ENCODE results near the gene DYNC1I1. TPM values are rescaled to one million over a fixed set of nuclear protein-coding genes. Genes with fewer than 3 reads are reported as not detected.

The DYNC1I1 gene
- total RNA-seq: not detected
- total RNA-seq (2013): 0.32 TPM

- intact Hi-C loops (cut with micrococcal nuclease): no loop called here
- TF ChIP-seq, protein P1, sequence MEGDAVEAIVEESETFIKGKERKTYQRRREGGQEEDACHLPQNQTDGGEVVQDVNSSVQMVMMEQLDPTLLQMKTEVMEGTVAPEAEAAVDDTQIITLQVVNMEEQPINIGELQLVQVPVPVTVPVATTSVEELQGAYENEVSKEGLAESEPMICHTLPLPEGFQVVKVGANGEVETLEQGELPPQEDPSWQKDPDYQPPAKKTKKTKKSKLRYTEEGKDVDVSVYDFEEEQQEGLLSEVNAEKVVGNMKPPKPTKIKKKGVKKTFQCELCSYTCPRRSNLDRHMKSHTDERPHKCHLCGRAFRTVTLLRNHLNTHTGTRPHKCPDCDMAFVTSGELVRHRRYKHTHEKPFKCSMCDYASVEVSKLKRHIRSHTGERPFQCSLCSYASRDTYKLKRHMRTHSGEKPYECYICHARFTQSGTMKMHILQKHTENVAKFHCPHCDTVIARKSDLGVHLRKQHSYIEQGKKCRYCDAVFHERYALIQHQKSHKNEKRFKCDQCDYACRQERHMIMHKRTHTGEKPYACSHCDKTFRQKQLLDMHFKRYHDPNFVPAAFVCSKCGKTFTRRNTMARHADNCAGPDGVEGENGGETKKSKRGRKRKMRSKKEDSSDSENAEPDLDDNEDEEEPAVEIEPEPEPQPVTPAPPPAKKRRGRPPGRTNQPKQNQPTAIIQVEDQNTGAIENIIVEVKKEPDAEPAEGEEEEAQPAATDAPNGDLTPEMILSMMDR (IDR thresholded peaks at IDR 0.05): no peak
- Mint-ChIP-seq H3K4me1 (peaks cover 0 to 10% of the 10 kb centered on the region in 2 donors), H3K9me3 (no peaks in the 10 kb centered on the region), H3K27ac (no peak within 1 kb of the TSS), H3K36me3 (no peaks in the 10 kb centered on the region), H3K27me3 (ENCODE audit: low read depth in 2 of 2) (peaks cover 0 to 15% of the 10 kb centered on the region in 2 donors), H3K4me3 (peak within 1 kb of the TSS; percentile 90)
- Histone ChIP-seq H3K27me3 (ENCODE audit: control insufficient read depth, insufficient read depth, low read length) (peaks cover 5% of the 10 kb centered on the region), H3K9me3 (ENCODE audit: control insufficient read depth, insufficient read depth, low read length) (no peaks in the 10 kb centered on the region), H3K27ac (ENCODE audit: low read length) (no peak within 1 kb of the TSS), H3K4me3 (ENCODE audit: low read length) (no peak within 1 kb of the TSS), H3K4me1 (ENCODE audit: control insufficient read depth, insufficient read depth, low read length) (no peaks in the 10 kb centered on the region), H3K36me3 (ENCODE audit: control insufficient read depth, insufficient read depth, low read length) (no peaks in the 10 kb centered on the region)
- peak in 1 of 2 donors; percentile 9 for DNase-seq
- peak; percentile 26 to 80 (median 64) for ATAC-seq
- WGBS (ENCODE audit: insufficient coverage): under 1% methylated on average over 49 of the region's 49 CpGs
Measured at GRCh38 chr7:95772298-95772770, at the start of gene DYNC1I1. Gene DYNC1I1 (plus strand): TSS chr7:95772554. CDS start chr7:95804730, 32,176 bp downstream.

DNA sequence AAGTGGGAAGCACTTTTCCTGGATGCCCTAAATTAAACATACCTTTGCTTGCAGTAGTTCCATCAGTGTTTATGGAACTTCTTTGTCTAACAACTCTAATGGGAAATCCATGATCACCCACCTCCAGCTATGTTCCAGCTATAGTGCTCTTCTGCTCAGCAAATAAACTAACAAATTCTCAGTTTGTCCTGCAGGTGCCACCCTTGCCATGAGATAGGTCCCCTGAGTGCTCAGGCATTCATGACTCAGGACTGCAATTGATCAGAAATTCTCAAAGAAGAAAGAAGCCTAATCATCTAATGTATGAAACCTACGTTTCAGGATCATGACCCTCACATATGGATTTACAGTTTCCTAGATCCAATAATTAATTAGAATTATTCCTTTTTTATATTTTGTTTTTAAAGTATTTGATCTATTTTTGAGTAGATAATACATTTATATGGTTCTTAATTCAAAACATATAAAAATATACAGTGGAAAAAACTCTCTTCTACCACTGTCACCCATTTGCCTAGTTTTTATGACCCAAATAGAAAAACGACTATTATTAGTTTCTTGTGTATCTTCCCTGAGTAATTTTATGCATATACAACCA, 48.7 kb upstream of the DYNC1I1 start:
- Histone ChIP-seq H3K4me1 (ENCODE audit: control insufficient read depth, insufficient read depth, low read length) (no peaks in the 10 kb centered on the region), H3K27ac (ENCODE audit: low read length) (no peak overlapping the region), H3K9me3 (ENCODE audit: control insufficient read depth, insufficient read depth, low read length) (no peaks in the 10 kb centered on the region), H3K4me3 (ENCODE audit: low read length) (no peak overlapping the region), H3K27me3 (ENCODE audit: control insufficient read depth, insufficient read depth, low read length) (no peaks in the 10 kb centered on the region), H3K36me3 (ENCODE audit: control insufficient read depth, insufficient read depth, low read length) (no peaks in the 10 kb centered on the region)
- no peaks in the 10 kb centered on the region for H3K4me1 Mint-ChIP-seq
- TF ChIP-seq, protein P1 (IDR thresholded peaks at IDR 0.05): no peak
- intact Hi-C loops (cut with micrococcal nuclease): no loop called here
- no peak overlapping the region for H3K4me3 Mint-ChIP-seq
- H3K36me3 Mint-ChIP-seq: no peaks in the 10 kb centered on the region
- H3K27me3 Mint-ChIP-seq (ENCODE audit: low read depth in 2 of 2): peaks cover 6 to 31% of the 10 kb centered on the region in 2 donors
- no peaks in the 10 kb centered on the region for H3K9me3 Mint-ChIP-seq
- no peak overlapping the region for H3K27ac Mint-ChIP-seq
- no CpG with 5 or more reads among the region's 2 CpGs for WGBS (ENCODE audit: insufficient coverage)
- DNase-seq (no peak), ATAC-seq (no peak)

GRCh38 chr7:95725205-95725604, 47.1 kb upstream of the DYNC1I1 start:
- Mint-ChIP-seq H3K4me3 (no peak overlapping the region), H3K9me3 (no peaks in the 10 kb centered on the region), H3K27me3 (ENCODE audit: low read depth in 2 of 2) (peaks cover 6 to 29% of the 10 kb centered on the region in 2 donors), H3K27ac (no peak overlapping the region), H3K36me3 (no peaks in the 10 kb centered on the region), H3K4me1 (no peaks in the 10 kb centered on the region)
- no peak for ATAC-seq
- DNase-seq: no peak
- TF ChIP-seq, protein P1 (IDR thresholded peaks at IDR 0.05): no peak
- Histone ChIP-seq H3K4me1 (ENCODE audit: control insufficient read depth, insufficient read depth, low read length) (no peaks in the 10 kb centered on the region), H3K36me3 (ENCODE audit: control insufficient read depth, insufficient read depth, low read length) (no peaks in the 10 kb centered on the region), H3K9me3 (ENCODE audit: control insufficient read depth, insufficient read depth, low read length) (no peaks in the 10 kb centered on the region), H3K27me3 (ENCODE audit: control insufficient read depth, insufficient read depth, low read length) (no peaks in the 10 kb centered on the region), H3K27ac (ENCODE audit: low read length) (no peak overlapping the region), H3K4me3 (ENCODE audit: low read length) (no peak overlapping the region)
- 89% methylated on average over 1 of the region's 1 CpG for WGBS (ENCODE audit: insufficient coverage)
- intact Hi-C loops (cut with micrococcal nuclease): no loop called here

All from natural killer cell (primary cell).